Heart right ventricle (tissue), 16 donors: ENCODE measurements around the gene HMGXB3. TPM values are rescaled to one million over a fixed set of nuclear protein-coding genes. Genes with fewer than 3 reads are reported as not detected.

ENCODE experiments used
- ATAC-seq, 8 donors: fragments of 200-7000 bp; cut with Tn5 transposase; one replicate each; pipeline ENCODE4 v1.9.1; 2020; ENCODE audit warnings: mild to moderate bottlenecking in 8 of 8, moderate library complexity in 8 of 8, moderate number of reproducible peaks in 1 of 8
- DNase-seq, 2 donors: peaks; one replicate each; pipeline ENCODE4 v3.0.0-alpha.2; 2020
- H3K27ac ChIP-seq, 10 donors: fragments of 200-600 bp; sonication (generic) in 2 of 10; one replicate each; pipeline versions ENCODE4 v1.5.0 to v1.8.0; 2020 to 2022; ENCODE audit warnings: mild to moderate bottlenecking in 3 of 10
- H3K27me3 ChIP-seq, 7 donors: fragments of 200-600 bp; one replicate each; pipeline ENCODE4 v1.8.0; 2021 to 2022; ENCODE audit warnings: mild to moderate bottlenecking in 2 of 7
- H3K36me3 ChIP-seq, 9 donors: fragments of 200-600 bp; sonication (generic) in 1 of 9; one replicate each; pipeline versions ENCODE4 v1.5.0 to v1.8.0; 2020 to 2022; ENCODE audit warnings: mild to moderate bottlenecking in 2 of 9
- H3K4me1 ChIP-seq, 9 donors: fragments of 200-600 bp; sonication (generic) in 1 of 9; one replicate each; pipeline versions ENCODE4 v1.5.0 to v1.8.0; 2020 to 2022; ENCODE audit warnings: mild to moderate bottlenecking in 4 of 9
- H3K4me3 ChIP-seq, 10 donors: fragments of 200-600 bp; sonication (generic) in 2 of 10; one replicate each; pipeline versions ENCODE4 v1.5.0 to v1.8.0; 2020 to 2022; ENCODE audit warnings: mild to moderate bottlenecking in 7 of 10, moderate library complexity in 2 of 10
- H3K9me3 ChIP-seq, 11 donors: fragments of 200-600 bp in 10 of 11; sonication (generic) in 2 of 11; one replicate each; pipeline versions ENCODE4 v1.5.0 to v1.8.0; 2013 to 2022; ENCODE audit warnings: mild to moderate bottlenecking in 2 of 11, control low read depth in 1 of 11, moderate library complexity in 1 of 11
- WGBS, 2 donors: extraction: QIAGEN DNeasy Blood & Tissue Kit; methylation state at CpG; one replicate each; pipeline ENCODE4 v1.1.7; 2013; ENCODE audit warnings: inconsistent platforms in 1 of 2; 5-methylcytosine and 5-hydroxymethylcytosine counted together
- intact Hi-C, 10 donors: fragments of 100-400 bp; cut with DNase I; formaldehyde crosslinking; loops; one replicate each; pipeline versions ENCODE4 v1.11.1 to v1.14.2; 2022
- polyA plus RNA-seq, 2 donors: library from polyadenylated mRNA; stranded (reverse); fragments of 200-250 nt; gene quantifications; one replicate each; pipeline ENCODE4 v1.2.3, GENCODE V29; 2013
- total RNA-seq, 10 donors: library from RNA; stranded (reverse); fragmentation: NEBNext Ultra II Directional in 3 of 10; extraction: Animal tissue kit (Norgen Biotek cat#: 25700) in 3 of 10; gene quantifications; one replicate each; pipeline versions ENCODE4 v1.2.1 to v1.2.4, GENCODE V29; 2021 to 2023
- TF ChIP-seq, protein P1 (sequence below), 9 donors: fragments of 200-600 bp; sonication (generic) in 2 of 9; IDR thresholded peaks; one replicate each; pipeline versions ENCODE4 v1.5.0 to v1.8.0; 2021 to 2022; ENCODE audit warnings: antibody characterized with exemption in 9 of 9, mild to moderate bottlenecking in 5 of 9, moderate library complexity in 1 of 9
- donor health status: Arrhythmogenic right ventricular cardiomyopathy.
- donor health status: ischemic (EF 13 %, LVEDD 7.1; RV severe dilation, severe dysfunction).
- donor health status: healthy with polysubstance abuse.
- donor health status: DM: no; HTN: yes; CAD: no.
- donor health status: DM: no; HTN: no; CAD: no.
- donor health status: ischemic (EF 25% LVEDD 6.9; RV normal size, moderate dysfunction).
- donor health status: ischemic (EF 25% LVEDD 5.7; RV mildly dilated, moderate dysfunction).
- donor health status: healthy.
- donor health status: DM: yes; HTN: yes; CAD: no.
- donor health status: Ischemic cardiomyopathy.
- donor health status: ischemic (EF 35%, LVEDD 5.7; RV mildly dilated, moderate dysfunction).
- donor health status: nonischemic (EF 11% LVEDD 7.7; RV severe dilation, severe dysfunction).
- donor health status: DM: yes; HTN: yes; CAD: no.
- donor health status: PGD.
- donor health status: ischemic (EF 29% LVEDD 5.4; RV normal size, mild dysfunction).
- donor health status: nonischemic (EF 23%, LVEDD 6.1; RV moderate dilation, normal function).

HMGXB3 gene
- total and polyA plus RNA-seq, 12 donors: 12.7 to 17.9 (median 14.9) TPM

DNA sequence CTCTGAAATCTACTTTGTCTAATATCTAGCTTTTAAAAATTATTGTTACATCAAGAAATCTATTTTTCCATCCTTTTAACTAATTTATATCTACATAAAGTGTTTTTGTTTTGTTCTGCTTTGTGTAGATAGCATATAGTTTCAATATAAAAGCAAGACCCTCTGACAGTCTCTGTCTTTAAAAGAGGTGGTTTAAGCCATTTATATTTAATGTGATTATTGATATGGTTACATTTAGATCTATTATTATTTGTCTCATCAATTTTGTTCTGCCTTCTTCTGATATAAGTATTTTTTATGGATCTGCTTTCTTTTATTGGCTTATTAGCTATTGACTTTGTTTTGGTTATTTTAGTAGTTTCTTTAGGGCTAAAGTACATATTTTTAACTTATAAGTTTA is 16.0 kb downstream of the HMGXB3 start:
- no peak overlapping the region for H3K4me3 ChIP-seq
- intact Hi-C loops: no loop called here

DNA sequence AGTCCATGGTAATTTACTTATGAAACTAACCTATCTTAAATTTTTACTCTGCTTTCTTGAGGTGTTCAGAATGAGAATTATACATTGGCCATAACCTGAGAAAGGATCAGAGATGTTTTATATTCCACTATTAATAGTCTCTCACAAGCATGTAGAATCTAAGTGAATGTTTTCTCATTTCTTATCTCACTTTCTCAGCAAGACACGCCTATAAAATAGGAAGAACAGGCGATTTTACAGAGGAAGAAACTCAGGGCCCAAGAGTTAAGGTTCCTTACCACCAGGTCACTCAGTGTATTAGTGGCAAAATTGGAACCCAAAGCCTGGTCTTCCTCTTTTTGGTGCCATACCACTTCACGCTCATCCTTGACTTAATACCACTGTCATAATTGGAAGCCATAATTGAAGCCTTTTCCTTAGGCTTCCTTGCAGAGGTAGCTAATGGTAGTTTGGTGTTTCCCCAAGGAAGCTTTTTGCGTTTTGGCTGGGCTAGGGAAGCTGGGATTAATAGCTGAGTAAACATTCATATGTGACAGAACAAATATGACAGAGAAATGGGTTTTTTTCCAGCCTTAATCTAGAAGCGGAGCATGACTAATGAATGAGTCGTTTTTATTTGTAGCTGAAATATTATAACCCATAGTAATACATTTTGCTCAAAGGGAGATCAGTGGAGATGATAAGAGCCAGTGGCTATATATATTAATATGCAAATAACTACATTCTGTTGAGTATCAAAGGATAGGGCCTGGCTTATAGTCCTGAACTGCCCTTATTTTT is 16.9 kb downstream of the HMGXB3 start:
- DNase-seq: no peak
- no peak overlapping the region for H3K27ac ChIP-seq
- peaks cover 0 to 19% (median 3%) of the 10 kb centered on the region in 11 donors for H3K9me3 ChIP-seq
- H3K4me1 ChIP-seq: peaks cover 2 to 31% (median 22%) of the 10 kb centered on the region in 9 donors
- TF ChIP-seq, protein P1, sequence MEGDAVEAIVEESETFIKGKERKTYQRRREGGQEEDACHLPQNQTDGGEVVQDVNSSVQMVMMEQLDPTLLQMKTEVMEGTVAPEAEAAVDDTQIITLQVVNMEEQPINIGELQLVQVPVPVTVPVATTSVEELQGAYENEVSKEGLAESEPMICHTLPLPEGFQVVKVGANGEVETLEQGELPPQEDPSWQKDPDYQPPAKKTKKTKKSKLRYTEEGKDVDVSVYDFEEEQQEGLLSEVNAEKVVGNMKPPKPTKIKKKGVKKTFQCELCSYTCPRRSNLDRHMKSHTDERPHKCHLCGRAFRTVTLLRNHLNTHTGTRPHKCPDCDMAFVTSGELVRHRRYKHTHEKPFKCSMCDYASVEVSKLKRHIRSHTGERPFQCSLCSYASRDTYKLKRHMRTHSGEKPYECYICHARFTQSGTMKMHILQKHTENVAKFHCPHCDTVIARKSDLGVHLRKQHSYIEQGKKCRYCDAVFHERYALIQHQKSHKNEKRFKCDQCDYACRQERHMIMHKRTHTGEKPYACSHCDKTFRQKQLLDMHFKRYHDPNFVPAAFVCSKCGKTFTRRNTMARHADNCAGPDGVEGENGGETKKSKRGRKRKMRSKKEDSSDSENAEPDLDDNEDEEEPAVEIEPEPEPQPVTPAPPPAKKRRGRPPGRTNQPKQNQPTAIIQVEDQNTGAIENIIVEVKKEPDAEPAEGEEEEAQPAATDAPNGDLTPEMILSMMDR (IDR thresholded peaks at IDR 0.05): no peak
- no peak overlapping the region for H3K4me3 ChIP-seq
- intact Hi-C loops: no loop called here
- 88 to 90% methylated on average over 6 of the region's 6 CpGs for WGBS, 2 donors
- H3K36me3 ChIP-seq: peaks cover 0 to 100% (median 65%) of the 10 kb centered on the region in 9 donors
- H3K27me3 ChIP-seq: no peaks in the 10 kb centered on the region
- ATAC-seq: no peak

More for the DNA sequence above, 16.0 kb downstream of the HMGXB3 start:
- Histone ChIP-seq H3K4me1 (peaks cover 0 to 22% (median 13%) of the 10 kb centered on the region in 9 donors), H3K27ac (no peak overlapping the region), H3K27me3 (no peaks in the 10 kb centered on the region), H3K36me3 (peaks cover 0 to 100% (median 72%) of the 10 kb centered on the region in 9 donors), H3K9me3 (peaks cover 0 to 19% (median 3%) of the 10 kb centered on the region in 11 donors)
- ATAC-seq: no peak
- DNase-seq: no peak
- TF ChIP-seq, protein P1 (IDR thresholded peaks at IDR 0.05): no peak

DNA sequence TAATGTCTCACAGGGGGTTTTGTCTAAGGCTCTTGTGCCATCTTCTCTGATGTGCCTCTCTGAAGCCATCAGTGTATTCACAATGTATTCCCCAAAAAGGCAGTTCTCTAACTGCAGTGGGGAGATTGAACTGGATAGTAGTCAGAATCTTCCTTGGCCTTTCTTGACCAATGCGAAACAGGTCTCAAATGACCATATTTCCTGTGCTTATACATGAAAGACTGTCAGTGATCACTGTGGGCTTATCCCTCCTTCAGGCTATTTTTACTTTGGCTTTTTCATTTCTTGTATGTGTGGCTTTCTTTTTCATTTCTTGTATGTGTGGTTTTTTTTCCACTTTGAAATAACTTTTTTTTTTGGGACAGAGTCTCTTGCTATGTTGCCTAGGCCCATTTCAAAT is 19.7 kb downstream of the HMGXB3 start:
- 98 to 100% methylated on average over 1 of the region's 1 CpG for WGBS, 2 donors
- TF ChIP-seq, protein P1 (IDR thresholded peaks at IDR 0.05): no peak
- H3K27ac ChIP-seq: peak overlapping the region in 6 of 10 donors; percentile 64 to 83 (median 74)
- no peaks in the 10 kb centered on the region for H3K27me3 ChIP-seq
- H3K4me1 ChIP-seq: peaks cover 5 to 59% (median 50%) of the 10 kb centered on the region in 9 donors
- DNase-seq: no peak
- no peak overlapping the region for H3K4me3 ChIP-seq
- intact Hi-C loops: loop anchor here in 3 of 10 donors (5.0 to 10.0 kb wide), 3 partner anchors 195 to 335 kb away; partner anchors contain the start of gene TCOF1 (in 1 of the 3)
- peaks cover 0 to 100% (median 41%) of the 10 kb centered on the region in 9 donors for H3K36me3 ChIP-seq
- ATAC-seq: no peak
- H3K9me3 ChIP-seq: peaks cover 0 to 15% (median 3%) of the 10 kb centered on the region in 11 donors

DNA sequence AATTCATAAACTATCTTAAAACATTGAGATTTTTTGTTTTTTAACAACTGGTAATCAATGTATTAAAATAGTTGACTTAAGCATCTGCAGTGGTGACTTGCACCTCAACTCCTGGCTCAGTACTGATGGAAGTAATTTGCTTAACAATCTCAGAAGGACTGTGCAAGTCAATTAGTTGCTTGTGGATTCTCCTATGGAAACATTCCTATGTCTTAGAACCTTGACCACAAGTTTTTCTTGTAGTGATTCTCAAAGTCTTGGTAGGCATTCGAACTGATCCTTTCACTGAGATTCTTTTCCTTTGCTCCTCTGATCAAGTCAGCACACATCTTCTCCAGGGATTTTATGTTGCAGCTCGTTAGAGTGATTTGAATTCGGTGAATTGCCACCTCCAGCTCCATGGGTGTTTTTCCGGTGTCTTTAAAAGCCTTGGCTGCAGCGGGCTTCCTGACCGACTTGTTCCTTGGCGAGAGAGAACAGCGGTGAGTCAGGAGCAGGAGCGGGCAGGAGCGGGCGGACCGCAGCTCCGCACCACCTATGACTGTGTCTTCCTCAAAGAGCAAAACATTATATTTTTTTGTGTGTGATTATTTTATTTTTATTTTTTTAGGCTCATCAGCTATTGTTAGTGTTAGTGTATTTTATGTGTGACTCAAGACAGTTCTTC is 21.1 kb downstream of the HMGXB3 start:
- intact Hi-C loops: loop anchor here in 3 of 10 donors (5.0 to 10.0 kb wide), 3 partner anchors 193 to 333 kb away; partner anchors contain the start of gene TCOF1 (in 1 of the 3)
- Histone ChIP-seq H3K27ac (peak overlapping the region; percentile 7 to 83 (median 70)), H3K27me3 (no peaks in the 10 kb centered on the region), H3K4me1 (peaks cover 5 to 62% (median 53%) of the 10 kb centered on the region in 9 donors), H3K36me3 (peaks cover 0 to 100% (median 32%) of the 10 kb centered on the region in 9 donors), H3K9me3 (peaks cover 0 to 3% (median under 1%) of the 10 kb centered on the region in 11 donors), H3K4me3 (peak overlapping the region in 4 of 10 donors; percentile 2 to 30 (median 21))
- peak in 7 of 8 donors; percentile 39 to 72 (median 61) for ATAC-seq
- WGBS, 2 donors: 70 to 74% methylated on average over 13 of the region's 13 CpGs
- TF ChIP-seq, protein P1 (IDR thresholded peaks at IDR 0.05): no peak
- peak; percentile 28 to 31 for DNase-seq
